GM21786 (cell line): ENCODE data around the gene TMPRSS7.

ENCODE experiments used
- ATAC-seq: cut with Tn5 transposase; IDR thresholded peaks from one replicate; pipeline ENCODE4 v1.9.1; 2021; ENCODE audit not compliant: unreplicated experiment

TMPRSS7 gene

GRCh38 chr3:112092496-112093179 is 58.1 kb downstream of the TMPRSS7 start:
- ATAC-seq, result no peak

GRCh38 chr3:112093180-112093522 is 58.6 kb downstream of the TMPRSS7 start:
- no peak for ATAC-seq

- no peak for ATAC-seq
Observed at GRCh38 chr3:112095731-112096130, 61.2 kb downstream of the TMPRSS7 start.

- ATAC-seq, result no peak
Observed at GRCh38 chr3:112096176-112096575, 61.6 kb downstream of the TMPRSS7 start.

- peak; percentile 76 for ATAC-seq
Observed at GRCh38 chr3:112097378-112097777, 62.8 kb downstream of the TMPRSS7 start.

- no peak for ATAC-seq
Observed at GRCh38 chr3:112101916-112102315, 67.4 kb downstream of the TMPRSS7 start.

GRCh38 chr3:112104774-112105173 is 70.2 kb downstream of the TMPRSS7 start:
- ATAC-seq, result no peak

GRCh38 chr3:112109322-112109721 is 74.8 kb downstream of the TMPRSS7 start:
- ATAC-seq, result no peak

- peak; percentile 42 for ATAC-seq
Observed at GRCh38 chr3:112111785-112112402, 77.4 kb downstream of the TMPRSS7 start.

- ATAC-seq, result peak; percentile 16
Observed at GRCh38 chr3:112114576-112115160, 80.1 kb downstream of the TMPRSS7 start.

GRCh38 chr3:112115161-112115739 is 80.7 kb downstream of the TMPRSS7 start:
- peak; percentile 33 for ATAC-seq

GRCh38 chr3:112115806-112116383 is 81.4 kb downstream of the TMPRSS7 start:
- ATAC-seq, result no peak

- no peak for ATAC-seq
Observed at GRCh38 chr3:112116748-112117186, 82.2 kb downstream of the TMPRSS7 start.

- ATAC-seq, result no peak
Observed at GRCh38 chr3:112117415-112117814, 82.9 kb downstream of the TMPRSS7 start.

GRCh38 chr3:112117841-112118571 is 83.5 kb downstream of the TMPRSS7 start:
- no peak for ATAC-seq

- peak; percentile 13 for ATAC-seq
Observed at GRCh38 chr3:112119962-112120836, 85.7 kb downstream of the TMPRSS7 start.

- no peak for ATAC-seq
Observed at GRCh38 chr3:112121577-112122547, 87.3 kb downstream of the TMPRSS7 start.

- no peak for ATAC-seq
Observed at GRCh38 chr3:112122870-112123269, 88.3 kb downstream of the TMPRSS7 start.

GRCh38 chr3:112123548-112123947 is 89.0 kb downstream of the TMPRSS7 start:
- ATAC-seq, result peak; percentile 42
